HG03039 (cell line): ENCODE results near the gene ARHGEF5.

ENCODE experiments used
- ATAC-seq: cut with Tn5 transposase; IDR thresholded peaks from one replicate; pipeline ENCODE4 v1.9.1; 2021; ENCODE audit warnings: mild to moderate bottlenecking, moderate library complexity; ENCODE audit not compliant: unreplicated experiment

Gene ARHGEF5

DNA sequence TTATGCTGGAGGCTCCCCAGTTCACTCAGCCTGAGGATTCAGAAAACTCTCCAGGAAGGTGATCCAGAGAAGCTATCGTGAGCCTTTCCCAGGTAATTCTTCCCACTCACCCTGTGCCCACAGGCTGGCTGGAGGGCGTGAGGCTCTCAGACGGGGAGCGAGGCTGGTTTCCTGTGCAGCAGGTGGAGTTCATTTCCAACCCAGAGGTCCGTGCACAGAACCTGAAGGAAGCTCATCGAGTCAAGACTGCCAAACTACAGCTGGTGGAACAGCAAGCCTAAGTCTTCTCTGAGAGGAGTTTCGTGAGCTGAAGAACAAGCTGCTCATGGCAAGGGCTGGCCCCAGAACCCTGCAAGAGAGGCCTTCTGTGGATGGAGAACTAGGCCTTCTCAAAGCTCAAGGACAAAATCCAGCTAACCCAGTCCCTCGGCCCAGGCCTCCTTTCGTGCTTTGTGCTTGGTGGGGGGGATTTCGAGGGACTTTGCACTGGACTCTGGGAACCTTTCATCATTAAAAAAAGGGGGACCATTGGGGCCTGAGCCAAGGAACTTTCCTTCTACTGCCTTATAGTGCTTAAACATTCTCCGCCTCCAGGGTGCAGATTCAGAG lies 24.7 kb downstream of the ARHGEF5 start:
- no peak for ATAC-seq

DNA sequence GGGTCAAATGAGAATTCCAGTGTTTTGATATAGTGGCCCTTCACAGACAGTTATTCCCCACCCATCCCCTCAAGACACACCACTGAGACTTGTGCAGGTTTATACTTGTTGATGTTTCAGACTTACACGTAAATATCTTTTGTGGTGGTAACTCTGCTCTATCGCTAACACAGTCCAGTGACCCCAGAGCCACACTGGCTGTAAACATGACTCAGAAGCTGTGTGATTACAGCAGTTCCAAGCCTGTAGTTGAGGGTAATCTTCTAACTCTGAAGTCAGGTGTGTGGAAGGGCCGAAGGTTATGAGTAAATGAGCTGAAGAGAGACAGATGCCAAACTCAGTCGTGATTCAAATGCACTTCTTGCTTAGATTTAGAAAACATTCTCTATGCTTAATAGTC lies 28.9 kb downstream of the ARHGEF5 start:
- peak; percentile 76 for ATAC-seq

DNA sequence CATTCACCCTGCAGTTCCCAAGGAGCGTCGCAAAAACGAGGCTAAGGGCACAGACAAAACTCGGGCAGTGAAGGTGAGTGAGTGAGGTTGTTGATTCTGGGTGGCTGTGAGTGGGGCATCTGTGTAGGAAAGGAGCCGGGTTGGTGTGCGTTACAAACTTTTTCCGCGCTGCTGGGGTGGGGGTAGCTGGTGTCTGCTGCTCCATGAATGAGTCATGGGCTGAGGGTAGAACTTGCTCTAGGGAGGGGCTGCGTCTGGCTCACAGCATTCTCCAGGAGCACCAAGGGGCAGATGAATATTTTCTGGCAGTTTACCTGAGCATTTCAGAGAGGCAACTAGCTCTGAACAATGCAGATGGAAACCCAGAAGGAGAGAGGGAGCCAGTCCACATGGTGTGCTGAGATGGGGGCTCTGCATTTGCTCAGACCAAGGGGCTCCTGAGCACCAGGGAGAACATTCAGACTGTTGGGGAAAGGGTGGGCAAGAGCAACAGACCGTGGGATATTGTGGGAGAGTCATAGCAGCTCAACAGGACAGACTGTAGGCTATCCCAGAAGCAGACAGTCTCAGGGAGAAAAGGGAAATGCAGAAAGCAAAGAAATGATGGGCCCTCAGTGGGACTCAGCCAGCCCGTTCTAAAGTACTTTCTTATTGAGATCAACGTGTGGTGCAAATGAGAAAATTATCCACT lies 29.5 kb downstream of the ARHGEF5 start:
- no peak for ATAC-seq

DNA sequence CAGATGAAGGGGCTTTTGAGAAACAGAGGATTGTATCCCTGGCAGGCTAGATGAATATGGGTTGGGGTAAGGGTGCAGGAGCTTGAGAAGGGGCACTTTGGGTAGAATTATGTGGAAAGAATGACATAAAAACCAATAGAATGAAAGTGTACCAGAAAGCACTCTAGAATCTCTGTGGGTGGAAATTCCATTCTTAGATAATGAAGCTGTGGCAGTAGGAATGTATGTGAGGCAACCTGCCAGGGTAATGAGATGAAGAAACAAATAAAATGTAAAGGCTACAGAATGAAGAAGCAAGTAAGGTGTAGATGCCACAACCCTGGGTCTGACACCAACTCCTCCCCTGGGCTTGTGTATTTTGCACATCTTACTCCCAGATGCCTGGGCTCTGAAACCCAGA lies 31.5 kb downstream of the ARHGEF5 start:
- ATAC-seq, result no peak

DNA sequence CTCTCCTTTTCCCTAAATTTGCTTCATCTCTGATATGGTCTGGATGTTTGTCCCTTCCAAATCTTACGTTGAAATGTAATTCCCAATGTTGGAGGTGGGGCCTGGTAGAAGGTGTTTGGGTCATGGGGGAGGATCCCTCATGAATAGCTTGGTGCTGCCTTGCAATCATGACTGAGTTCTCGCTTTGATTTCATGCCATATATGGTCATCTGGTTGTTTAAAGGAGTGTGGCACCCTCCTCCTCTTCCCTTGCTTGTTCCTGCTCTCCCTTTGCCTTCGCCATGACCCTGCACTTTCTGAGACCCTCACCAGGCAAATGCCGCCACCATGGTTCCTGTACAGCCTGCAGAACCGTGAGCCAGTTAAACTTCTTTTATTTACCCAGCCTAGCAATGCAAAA lies 33.7 kb downstream of the ARHGEF5 start:
- ATAC-seq, result no peak

DNA sequence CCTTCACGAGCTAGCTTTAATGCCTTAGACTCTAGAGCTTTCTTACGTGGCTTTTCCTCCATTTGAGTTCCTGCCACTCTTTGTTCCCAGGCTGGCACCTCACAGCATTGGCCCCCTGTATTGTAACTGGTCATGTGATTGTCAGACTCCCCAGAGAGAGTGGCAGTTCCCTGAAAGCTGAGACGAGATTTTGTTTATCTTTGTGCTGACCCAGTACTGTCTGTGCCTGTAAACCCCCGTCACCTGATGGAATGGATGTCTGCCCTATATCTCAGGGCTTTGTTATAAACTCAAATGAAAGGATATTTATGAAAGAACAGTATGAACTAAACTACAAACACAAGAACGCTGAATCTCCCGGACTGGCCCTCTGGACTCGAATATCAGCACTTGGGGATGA lies 35.3 kb downstream of the ARHGEF5 start:
- ATAC-seq, result no peak

DNA sequence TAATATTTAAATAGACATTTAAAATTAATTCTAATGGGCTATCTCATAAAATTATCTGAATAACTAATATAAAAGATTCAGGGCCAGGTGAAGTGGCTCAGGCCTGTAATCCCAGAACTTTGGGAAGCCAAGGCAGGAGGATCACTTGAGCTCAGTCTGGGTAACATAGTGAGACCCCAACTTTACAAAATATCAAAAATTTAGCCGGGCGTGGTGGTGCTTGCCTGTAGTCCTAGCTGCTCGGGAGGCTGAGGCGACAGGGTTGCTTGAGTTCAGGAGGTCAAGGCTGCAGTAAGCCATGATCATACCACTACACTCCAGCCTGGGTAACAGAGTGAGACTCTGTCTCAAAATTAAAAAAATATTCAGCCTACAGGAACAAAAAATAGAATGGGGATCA lies 35.8 kb downstream of the ARHGEF5 start:
- ATAC-seq, result no peak

DNA sequence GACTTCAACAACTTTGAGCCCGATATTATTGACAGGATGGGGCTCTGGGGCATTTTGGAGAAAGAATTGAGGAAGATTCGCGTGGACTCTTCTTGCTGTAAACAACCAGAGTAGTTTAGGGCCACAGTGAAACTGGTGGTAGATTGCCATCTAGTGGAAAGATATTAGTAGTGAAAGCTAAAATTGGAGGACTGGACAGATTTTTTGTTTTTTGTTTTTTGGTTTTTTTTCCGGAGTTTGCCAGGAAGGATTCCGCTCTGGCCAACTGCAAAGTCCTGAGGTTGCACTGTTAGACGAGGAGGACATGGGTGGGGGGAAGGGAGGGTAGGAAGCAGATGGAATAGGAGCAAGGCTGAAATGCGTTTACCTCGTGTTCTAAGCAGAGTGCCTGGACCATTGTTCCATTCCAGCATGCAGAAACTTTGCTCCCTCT lies 36.6 kb downstream of the ARHGEF5 start:
- no peak for ATAC-seq

DNA sequence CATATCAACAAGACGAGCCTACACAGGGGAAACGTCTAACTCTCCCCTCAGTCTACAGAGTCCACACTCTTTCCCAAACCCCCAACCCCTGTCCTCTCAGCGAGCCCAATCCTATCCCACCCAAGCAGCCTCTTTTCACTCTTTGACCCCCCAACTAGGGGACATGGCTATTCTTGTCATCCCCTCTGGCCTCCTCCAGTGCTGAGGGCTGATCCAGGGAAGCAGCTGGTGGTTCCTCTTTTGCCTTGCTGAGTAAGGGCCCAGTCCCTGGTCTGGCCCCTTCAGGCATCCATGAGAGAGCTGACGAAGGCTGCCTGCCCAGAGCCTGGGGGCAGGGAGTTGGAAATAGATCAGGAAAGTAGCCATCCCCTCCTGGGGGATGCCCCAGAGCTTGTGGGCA lies 41.9 kb downstream of the ARHGEF5 start:
- ATAC-seq, result no peak

DNA sequence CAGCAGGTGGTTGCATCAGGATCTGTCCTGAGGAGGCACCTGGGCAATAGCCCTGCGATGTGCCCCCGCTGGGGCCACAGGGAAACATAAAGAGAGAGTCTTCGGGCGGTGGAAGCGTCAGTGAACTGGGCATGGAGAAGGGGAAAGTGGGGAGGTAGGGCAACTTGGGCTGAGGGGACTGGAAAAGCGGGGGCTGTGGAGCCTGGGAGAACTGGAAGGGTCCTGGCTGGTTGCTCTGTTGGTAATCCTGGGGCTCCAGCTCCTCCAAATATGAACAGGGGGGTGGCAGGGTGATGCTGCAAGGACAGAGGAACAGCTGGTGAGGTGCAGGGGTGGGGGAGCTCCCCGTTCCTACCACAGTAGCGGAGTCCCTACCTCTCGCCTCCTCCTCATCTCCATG lies 43.1 kb downstream of the ARHGEF5 start:
- no peak for ATAC-seq

DNA sequence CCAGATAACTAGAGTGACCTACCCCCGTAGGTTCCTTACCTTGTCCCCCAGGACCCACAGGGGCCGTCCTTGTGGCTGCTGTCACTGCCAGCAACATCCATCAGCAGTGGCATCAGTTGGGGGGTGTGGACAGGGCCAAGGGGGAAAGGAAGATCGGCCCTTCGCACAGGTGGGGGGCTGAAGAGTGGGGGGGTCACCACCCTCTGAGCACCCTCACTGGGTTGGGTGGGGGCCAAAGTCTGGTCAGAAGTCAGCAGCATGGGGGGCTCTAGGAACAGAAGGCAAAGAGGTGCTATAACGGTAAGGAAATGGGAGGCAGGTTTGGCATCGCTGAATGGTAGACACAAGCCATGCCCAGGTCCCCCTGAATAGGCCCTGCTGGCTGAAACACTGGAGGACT lies 43.7 kb downstream of the ARHGEF5 start:
- no peak for ATAC-seq

DNA sequence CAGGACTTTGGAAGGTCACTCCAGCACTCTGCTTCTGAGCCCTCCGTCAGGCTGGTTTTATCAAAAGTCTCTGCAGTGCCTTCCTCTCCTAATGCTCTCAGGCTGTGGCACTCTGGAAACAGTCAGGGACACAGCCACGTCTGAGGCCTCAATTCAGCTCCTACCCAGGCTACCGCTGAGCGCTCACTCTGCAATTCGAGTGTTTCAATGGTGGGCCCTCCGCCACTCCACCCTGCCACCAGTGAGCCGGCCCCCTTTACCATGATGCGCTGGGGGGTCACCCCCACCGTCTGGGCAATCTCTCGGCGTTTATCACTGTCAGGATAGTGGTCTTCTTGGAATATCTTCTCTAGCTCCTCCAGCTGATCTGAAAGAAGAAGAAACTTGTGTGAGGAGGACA lies 44.7 kb downstream of the ARHGEF5 start:
- no peak for ATAC-seq

DNA sequence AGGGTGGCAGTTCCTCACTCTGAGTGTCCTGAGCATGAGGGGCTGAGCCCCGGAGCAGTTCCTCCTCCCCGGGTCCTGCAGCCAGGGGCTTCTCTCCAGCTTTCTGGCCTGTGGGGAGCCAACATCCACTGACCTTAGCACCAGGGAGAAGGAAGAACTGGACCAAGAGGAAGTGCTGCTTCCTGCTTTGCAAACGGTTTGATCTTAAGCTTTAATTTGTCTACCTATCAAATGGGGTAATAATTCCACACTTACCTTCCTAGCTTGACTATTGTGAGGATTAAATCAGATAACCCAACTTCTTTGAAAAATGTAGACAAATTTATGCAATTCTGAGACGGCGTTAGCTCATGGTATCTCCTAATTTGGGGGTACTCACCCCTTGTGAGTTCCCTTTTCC lies 46.3 kb downstream of the ARHGEF5 start:
- ATAC-seq, result no peak

DNA sequence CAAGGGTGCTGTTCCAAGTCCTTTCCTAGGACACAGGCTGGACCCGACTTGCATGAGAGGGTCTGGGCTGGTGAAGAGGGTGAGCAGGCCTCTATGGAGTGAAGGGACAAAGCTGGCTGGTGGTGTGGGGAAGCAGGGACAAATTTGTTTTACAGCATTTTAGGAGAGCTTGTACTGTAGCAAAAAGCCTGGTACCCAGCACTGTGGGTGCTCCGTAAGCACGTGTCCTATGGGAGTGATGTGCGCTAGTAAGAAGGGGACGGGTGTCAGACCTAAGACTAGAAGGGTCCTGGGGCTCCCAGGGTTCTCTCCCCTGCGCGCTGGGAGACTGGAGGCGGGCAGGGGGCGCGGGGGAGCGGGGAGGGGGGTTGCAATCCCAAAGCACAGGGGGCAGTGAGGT lies 47.9 kb downstream of the ARHGEF5 start:
- ATAC-seq, result no peak

DNA sequence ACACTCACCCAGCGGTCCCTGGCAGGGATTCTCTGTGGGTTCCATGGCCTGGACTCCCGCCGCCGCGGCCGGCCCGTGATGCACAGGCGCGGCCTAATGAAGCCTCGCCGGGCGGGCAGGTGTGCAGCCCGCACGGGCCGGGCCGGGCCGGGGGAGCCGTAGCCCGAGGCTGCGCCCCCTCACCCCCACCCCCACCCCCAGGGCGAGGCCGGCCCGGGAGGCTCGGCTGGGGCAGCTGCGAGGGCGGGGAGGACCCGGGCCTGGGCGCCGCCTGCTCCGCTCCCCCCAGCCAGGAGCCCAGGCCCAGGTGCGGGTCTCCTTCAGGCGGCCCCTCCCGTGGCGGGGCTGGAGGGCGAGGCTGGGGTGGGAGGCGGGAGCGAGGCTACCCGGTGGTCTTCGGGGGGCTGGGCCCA lies 48.5 kb downstream of the ARHGEF5 start, which contains the start of gene NOBOX:
NOBOX (minus strand) TSS at position 45 of the 413 bp plus-strand sequence.
- ATAC-seq, result no peak

DNA sequence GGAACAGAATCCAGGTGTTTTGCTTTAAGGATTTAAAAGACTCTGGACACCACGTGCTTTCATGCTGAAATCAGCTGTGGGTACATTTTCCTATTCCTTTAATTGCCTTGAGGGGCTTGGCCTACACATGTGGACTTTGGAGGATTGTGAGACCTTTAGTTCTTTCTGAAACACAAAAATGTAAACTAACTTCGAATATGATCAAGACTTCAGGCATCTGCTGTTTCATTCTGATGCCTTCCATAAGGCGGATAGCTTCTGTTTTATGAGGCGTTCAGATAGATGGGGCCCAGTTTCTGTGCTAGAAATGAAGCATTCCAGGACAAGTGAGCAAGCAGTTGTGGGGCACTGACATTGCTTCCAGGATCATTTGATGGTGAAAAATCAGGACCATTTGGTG lies 49.7 kb downstream of the ARHGEF5 start:
- ATAC-seq, result no peak

DNA sequence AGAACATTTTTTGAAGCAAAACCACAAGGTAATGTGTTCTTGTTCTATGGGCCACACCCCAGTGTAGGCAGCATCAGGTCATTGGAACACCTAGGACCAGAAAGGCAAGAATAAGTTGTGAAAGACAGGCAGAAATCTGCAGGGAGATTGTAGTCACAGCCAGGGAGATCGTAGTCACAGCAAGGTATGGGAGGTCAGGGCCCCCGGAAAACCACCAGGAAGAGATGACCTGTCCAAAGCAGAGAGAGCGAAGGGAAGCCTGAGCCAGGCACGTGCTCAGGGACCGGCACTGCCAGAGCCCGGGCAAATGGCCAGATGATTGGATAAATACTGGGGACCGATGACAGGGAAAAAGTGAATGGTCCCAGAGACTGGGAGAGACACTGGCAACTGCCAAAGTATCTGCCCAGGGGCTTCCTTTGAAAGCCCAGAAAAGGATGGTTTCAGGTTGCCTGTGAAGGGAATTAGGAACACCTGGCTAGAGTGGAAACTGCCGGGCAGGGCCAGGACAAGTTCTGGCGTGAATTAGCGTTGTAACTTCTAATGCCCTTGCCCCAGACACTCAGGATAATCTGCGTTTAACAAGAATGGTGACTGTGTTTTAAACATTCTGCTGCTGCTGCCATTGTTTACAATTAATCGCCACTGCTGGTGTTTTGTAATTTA lies 52.2 kb downstream of the ARHGEF5 start:
- ATAC-seq, result no peak

DNA sequence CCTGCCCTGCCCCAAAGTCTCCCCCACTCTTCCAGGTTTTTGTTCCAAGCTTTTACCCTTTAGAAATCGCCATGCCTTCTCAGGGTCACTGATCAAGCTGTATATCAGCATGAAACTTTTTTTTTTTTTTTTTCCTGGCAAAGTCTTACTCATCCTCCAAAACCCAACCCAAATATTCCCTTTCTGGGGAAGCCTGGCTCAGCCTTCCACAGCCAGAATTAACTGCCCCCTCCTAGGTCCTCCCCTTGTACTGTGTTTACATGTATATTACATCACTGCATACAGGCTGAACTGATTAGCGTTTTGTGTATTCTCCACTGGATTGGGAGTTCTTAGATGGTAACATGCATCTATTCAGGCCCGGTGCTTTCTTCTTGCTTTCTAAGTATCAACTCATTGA lies 52.9 kb downstream of the ARHGEF5 start:
- no peak for ATAC-seq

DNA sequence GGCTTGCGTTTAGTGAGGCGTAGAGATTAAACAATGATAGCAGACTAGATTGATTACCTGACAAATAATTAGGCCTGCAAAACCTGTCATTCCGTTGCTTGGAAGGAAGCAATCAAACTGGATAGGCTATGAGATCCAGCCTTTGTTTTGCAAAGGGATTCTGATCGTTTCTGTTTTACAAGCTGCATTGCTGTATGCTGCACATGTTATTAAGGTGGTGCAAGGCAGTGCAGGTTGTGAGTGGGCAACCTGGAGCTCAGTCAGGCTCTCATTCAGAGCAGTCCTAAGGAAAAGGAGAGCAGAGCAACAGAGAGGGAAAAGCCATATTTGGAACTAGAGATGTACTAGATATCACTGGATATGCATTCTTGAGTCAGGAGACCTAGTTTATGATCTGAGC lies 55.2 kb downstream of the ARHGEF5 start:
- no peak for ATAC-seq

DNA sequence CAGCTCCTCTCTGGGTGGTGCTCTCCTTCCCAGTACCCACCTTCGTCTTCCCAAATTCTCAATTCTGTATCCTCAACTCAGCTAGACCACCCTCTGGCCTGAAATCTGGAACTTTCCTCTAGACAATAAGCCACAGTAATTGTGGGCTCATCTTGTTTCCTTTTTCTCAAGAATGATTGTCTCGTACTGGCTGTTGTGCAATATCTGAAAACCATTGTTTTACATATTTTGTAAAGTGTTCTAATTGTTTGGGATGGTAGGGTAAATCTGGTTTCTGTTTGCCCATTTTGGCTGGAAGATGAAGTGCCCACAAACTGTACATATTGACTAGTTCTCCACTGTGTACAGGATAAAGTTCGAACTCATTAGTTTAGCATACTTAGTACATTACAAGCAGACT lies 59.6 kb downstream of the ARHGEF5 start:
- ATAC-seq, result no peak

DNA sequence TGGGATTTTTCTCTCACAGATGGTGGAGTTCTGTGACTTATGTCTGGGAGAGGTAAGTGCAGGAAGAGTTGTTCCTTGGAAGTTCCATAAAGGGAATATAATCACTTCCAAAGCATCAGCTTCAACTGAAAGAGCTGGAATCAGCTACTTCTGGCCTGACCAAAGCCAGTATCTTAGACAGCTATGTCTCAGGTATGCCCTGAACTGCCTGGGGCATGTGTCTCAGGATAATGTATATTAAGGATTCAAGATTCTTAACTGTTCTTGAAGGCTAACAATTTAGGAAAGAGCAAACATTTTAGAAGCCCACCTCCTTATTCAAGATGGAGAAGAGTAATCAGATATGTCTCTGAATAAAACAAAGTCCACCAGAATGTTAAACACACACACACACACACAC lies 60.7 kb downstream of the ARHGEF5 start:
- ATAC-seq, result no peak

DNA sequence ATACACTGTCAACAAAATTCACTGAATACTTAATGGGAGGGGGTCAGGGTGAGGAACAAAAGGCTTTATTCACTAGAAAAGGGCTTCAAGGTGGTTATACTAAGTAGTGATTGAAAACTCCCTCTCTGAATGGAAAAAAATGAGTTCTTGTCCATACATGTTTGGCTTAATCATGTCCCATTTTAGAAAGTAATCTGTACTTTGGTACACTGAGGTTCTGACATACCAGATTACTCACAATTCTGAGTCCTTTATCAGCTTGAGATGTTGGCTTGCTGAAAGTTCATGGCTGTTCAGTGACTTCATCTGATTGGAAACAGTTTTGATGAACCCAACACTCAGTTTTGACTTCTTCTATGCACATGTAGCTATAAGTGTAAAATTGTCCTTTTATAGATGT lies 61.1 kb downstream of the ARHGEF5 start:
- ATAC-seq, result no peak
